Skeletal muscle satellite cell (primary cell): ENCODE results near the gene AKAP17A. TPM values are rescaled to one million over a fixed set of nuclear protein-coding genes. Genes with fewer than 3 reads are reported as not detected.
"Not testable (repeated sequence)": the region's sequence is repeated elsewhere in the genome, so short reads cannot be mapped to it uniquely, and the experiment has no call there.

Experiments
- H3K27me3 ChIP-seq: 2 replicates; pipeline ENCODE4 v1.7.0; 2013; ENCODE audit warnings: low read length; ENCODE audit not compliant: control insufficient read depth, insufficient read depth
- H3K36me3 ChIP-seq: 2 replicates; pipeline ENCODE4 v1.7.0; 2013; ENCODE audit warnings: mild to moderate bottlenecking, control low read depth, low read length; ENCODE audit not compliant: insufficient read depth
- H3K4me1 ChIP-seq: 2 replicates; pipeline ENCODE4 v1.7.0; 2013; ENCODE audit warnings: low read length; ENCODE audit not compliant: control insufficient read depth, insufficient read depth
- H3K4me2 ChIP-seq: 2 replicates; pipeline ENCODE4 v1.7.0; 2013; ENCODE audit warnings: mild to moderate bottlenecking, low read length
- H3K4me3 ChIP-seq: 2 replicates; pipeline ENCODE4 v1.7.0; 2013; ENCODE audit warnings: low read length
- H3K9ac ChIP-seq: 2 replicates; pipeline ENCODE4 v1.7.0; 2013; ENCODE audit warnings: mild to moderate bottlenecking, low read depth, low read length, moderate library complexity
- H3K9me3 ChIP-seq: replicated peaks from 2 replicates; pipeline ENCODE4 v1.7.0; 2013; ENCODE audit warnings: mild to moderate bottlenecking, control low read depth, low read length
- total RNA-seq: library from RNA; depleted of rRNA; stranded (reverse); fragments of >200 nt; gene quantifications from 2 replicates; pipeline ENCODE4 v1.2.3, GENCODE V29; 2012; rRNA removed

Gene AKAP17A, protein sequence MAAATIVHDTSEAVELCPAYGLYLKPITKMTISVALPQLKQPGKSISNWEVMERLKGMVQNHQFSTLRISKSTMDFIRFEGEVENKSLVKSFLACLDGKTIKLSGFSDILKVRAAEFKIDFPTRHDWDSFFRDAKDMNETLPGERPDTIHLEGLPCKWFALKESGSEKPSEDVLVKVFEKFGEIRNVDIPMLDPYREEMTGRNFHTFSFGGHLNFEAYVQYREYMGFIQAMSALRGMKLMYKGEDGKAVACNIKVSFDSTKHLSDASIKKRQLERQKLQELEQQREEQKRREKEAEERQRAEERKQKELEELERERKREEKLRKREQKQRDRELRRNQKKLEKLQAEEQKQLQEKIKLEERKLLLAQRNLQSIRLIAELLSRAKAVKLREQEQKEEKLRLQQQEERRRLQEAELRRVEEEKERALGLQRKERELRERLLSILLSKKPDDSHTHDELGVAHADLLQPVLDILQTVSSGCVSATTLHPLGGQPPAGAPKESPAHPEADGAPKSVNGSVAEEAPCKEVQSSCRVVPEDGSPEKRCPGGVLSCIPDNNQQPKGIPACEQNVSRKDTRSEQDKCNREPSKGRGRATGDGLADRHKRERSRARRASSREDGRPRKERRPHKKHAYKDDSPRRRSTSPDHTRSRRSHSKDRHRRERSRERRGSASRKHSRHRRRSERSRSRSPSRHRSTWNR
- total RNA-seq, result 19.7 and 22.8 TPM in 2 replicates

DNA sequence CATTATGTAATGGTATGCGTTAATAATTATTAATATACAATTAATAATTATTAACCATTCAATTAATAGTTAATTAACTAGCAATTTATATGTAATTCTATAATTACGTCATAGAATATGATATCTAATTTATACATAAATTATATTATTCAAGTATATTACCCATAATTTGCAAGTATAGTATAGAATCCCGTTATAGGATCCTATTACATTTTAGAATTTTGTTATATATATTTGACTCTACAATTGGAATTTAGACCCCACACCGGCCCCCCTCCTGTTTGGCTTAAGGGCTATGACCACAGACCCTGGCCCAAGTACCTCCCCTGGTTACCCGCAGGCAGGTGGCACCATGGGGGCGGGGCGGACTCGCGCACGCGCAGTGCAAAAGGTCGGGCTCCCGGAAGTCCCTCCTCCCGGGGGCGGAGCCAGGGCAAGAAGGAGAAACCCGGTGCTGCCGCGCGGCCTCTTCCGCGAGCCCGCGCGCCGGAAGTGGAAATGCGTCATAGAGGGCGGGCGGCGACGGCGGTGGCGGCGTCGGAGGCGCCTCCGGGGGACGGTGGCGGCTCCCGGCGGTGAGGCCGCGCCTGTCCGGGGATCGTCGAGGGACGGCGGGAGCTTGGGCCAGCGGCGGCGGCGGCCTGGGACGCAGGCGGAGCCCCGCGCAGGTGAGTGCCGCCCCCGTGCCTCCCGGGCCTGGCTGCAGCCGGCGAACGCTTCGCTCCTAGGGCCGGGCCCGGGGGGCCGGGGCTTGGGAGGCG, at the start of gene AKAP17A:
TSS of gene AKAP17A (plus strand) at position 503 of the 761 bp plus-strand sequence. CDS start 1,859 bp downstream, outside the sequence.
- no peaks in the 10 kb centered on the region for H3K27me3 ChIP-seq
- H3K4me2 ChIP-seq, result peak within 1 kb of the TSS; percentile 95
- peaks cover 6% of the 10 kb centered on the region for H3K4me1 ChIP-seq
- H3K36me3 ChIP-seq, result peaks cover 25% of the 10 kb centered on the region
- H3K4me3 ChIP-seq, result peak within 1 kb of the TSS; percentile 80
- peak within 1 kb of the TSS; percentile 95 for H3K9ac ChIP-seq
- no peaks in the 10 kb centered on the region for H3K9me3 ChIP-seq

DNA sequence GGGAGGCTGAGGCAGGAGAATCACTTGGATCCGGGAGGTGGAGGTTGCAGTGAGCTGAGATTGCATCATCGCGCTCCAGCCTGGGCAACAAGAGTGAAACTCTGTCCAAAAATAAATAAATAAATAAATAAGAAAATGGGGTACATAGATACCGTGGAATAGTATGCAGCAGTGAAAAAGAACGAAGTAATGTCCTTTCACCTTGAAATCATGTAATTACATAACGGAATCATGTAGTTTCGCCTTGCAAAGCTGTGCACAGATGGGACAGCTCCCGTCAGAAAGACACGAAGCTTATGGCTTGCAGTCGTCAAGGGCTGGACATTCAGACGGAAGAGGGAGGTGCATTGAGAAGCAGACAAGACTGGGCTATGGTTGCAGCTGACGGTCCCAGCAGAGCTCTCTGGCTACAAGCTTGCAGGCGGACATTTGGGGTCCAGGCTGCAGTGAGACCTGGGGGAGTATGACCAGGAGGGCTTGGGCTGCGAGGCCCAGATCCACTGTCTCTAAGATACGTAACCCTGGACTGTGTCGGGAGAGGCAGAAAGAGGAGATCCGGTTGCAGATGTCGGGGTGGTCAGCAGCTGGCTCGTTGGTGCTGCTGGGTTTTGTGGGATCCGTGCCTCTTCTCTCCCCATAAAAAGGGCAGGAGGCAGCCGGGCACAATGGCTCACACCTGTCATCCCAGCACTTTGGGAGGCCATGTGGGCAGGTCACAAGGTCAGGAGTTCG, 48.2 kb upstream of the AKAP17A start:
- Histone ChIP-seq H3K36me3 (no peaks in the 10 kb centered on the region), H3K27me3 (no peaks in the 10 kb centered on the region), H3K4me2 (no peak overlapping the region), H3K4me3 (no peak overlapping the region), H3K4me1 (no peaks in the 10 kb centered on the region), H3K9ac (no peak overlapping the region), H3K9me3 (no peaks in the 10 kb centered on the region)

DNA sequence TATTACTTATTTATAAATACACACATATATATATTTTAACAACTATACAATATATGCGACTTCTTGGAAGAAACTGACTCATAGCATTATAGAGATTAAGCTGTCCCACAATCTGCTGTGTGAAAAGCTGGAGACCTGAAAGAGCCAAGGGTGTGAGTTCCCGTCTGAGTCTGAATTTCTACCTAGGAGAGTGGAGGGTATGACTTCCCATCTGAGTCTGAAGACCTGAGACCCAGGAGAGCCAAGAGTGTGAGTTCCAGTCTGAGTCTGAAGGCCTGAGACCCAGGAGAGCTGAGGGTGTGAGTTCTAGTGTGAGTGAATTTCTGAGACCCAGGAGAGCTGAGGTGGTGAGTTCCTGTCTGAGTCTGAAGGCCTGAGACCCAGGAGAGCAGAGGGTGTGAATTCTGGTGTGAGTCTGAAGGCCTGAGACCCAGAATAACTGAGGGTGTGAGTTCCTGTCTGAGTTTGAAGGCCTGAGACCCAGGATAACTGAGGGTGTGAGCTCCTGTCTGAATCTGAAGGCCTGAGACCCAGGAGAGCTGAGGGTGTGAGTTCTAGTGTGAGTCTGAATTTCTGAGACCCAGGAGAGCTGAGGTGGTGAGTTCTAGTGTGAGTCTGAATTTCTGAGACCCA, 45.5 kb upstream of the AKAP17A start:
- no peaks in the 10 kb centered on the region for H3K4me1 ChIP-seq
- no peak overlapping the region for H3K4me3 ChIP-seq
- H3K27me3 ChIP-seq, result no peaks in the 10 kb centered on the region
- no peaks in the 10 kb centered on the region for H3K9me3 ChIP-seq
- H3K9ac ChIP-seq, result no peak overlapping the region
- H3K4me2 ChIP-seq, result no peak overlapping the region
- no peaks in the 10 kb centered on the region for H3K36me3 ChIP-seq

DNA sequence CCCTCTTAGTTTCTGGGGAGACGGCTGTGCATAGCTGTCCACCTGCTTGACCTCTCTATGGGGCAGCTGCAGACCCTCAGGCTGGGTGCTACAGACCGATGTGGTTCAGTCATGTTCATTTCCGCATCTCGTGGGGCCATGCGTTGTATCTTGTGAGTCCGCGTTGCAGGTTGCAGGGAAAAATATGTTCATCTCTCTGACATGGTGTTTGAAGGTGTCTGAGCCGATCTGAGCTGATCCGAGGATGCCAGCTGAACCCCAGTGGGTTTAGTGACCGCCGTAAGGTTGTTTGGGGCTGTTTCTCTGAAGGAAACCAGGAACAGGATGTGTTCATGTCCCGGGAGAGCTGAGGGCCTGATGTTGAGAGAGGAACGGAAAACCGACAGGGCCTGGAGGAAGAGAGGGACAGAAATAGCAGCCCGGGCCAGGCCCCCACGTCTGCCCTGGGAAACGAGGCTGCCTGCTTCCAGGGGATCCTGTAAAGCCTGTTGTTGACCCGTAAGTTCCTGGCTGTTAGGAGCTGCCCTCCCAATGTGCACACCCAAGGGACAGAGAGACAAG, 44.6 kb upstream of the AKAP17A start:
- Histone ChIP-seq H3K4me1 (no peaks in the 10 kb centered on the region), H3K27me3 (no peaks in the 10 kb centered on the region), H3K9me3 (no peaks in the 10 kb centered on the region), H3K4me2 (no peak overlapping the region), H3K4me3 (no peak overlapping the region), H3K36me3 (no peaks in the 10 kb centered on the region), H3K9ac (no peak overlapping the region)

DNA sequence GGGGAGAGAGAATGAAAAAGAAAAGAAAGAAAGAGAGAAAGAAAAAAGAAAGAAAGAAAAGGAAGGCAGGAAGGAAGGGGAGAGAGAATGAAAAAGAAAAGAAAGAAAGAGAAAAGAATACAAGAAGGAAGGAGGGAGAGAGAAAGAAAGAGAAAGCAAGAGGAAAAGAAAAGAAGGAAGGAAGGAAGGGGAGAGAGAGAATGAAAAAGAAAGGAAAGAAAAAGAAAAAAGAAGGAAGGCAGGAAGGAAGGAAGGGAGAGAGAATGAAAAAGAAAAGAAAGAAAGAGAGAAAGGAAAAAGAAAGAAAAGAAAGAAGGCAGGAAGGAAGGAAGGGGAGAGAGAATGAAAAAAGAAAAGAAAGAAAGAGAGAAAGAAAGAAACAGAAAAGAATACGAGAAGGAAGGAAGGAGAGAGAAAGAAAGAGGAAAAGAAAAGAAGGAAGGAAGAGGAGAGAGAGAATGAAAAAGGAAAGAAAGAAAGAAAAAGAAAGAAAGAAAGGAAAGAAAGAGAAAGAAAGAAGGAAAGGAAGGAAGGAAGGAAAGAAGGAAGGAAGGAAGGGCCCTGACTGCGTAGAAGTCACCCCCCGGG, 39.4 kb upstream of the AKAP17A start:
- no peak overlapping the region for H3K9ac ChIP-seq
- H3K27me3 ChIP-seq, result no peaks in the 10 kb centered on the region
- H3K9me3 ChIP-seq, result no peaks in the 10 kb centered on the region
- H3K4me2 ChIP-seq, result no peak overlapping the region
- H3K36me3 ChIP-seq, result no peaks in the 10 kb centered on the region
- no peaks in the 10 kb centered on the region for H3K4me1 ChIP-seq
- no peak overlapping the region for H3K4me3 ChIP-seq

DNA sequence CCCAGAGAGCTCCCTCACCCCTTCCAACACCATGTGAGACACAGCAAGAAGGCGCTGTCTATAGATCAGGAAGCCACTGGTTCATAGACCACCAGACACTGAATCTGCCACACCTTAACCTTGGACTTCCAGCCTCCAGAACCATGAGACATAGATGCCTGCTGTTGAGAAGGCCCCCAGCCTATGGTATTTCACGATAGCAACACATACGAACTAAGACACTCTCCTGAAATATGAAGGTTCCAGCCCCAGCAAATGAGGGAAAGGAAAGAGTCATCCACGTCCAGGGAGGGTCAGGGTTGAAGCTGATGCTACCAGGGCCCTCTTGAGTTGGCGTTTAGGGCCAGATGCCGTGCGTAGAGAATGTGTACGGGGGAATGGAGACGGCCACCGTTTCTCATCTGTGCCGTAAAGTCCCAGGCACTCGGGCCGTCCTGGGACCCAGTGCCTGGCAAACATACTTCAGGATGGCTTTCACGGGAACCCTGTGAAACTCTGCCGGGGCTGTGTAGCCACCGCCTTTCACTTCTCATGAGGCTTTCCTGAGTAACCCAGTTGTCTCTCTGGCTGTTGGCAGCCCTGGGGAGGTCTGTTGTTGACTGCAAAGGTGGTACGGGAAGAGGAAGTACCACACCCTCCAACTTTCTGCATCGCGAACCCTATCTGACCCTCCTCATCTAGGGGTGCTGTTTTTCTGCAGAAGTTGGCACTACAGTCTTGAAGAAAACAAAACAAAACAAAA, 36.8 kb upstream of the AKAP17A start:
- H3K36me3 ChIP-seq, result no peaks in the 10 kb centered on the region
- no peak overlapping the region for H3K9ac ChIP-seq
- no peaks in the 10 kb centered on the region for H3K27me3 ChIP-seq
- H3K9me3 ChIP-seq, result no peaks in the 10 kb centered on the region
- H3K4me3 ChIP-seq, result no peak overlapping the region
- H3K4me2 ChIP-seq, result no peak overlapping the region
- H3K4me1 ChIP-seq, result no peaks in the 10 kb centered on the region

DNA sequence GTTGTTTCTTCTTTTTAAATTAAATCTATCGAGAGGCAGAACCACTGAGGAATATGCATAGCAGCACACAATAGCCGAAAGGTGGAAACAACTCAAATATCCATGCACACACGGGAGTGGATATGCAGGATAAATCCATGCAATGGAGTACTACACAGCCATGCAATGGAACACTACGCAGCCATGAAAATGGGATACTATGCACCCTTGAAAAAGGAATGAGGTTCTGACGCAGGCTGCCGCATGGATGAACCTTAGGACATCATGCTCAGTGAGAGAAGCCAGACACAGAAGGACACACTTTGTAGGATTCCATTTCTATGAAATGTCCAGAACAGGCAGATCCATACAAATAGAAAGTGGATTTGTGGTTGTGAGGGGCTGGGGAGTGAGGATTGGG, 36.0 kb upstream of the AKAP17A start:
- H3K27me3 ChIP-seq, result no peaks in the 10 kb centered on the region
- no peaks in the 10 kb centered on the region for H3K9me3 ChIP-seq
- H3K4me1 ChIP-seq, result no peaks in the 10 kb centered on the region
- no peak overlapping the region for H3K4me3 ChIP-seq
- no peaks in the 10 kb centered on the region for H3K36me3 ChIP-seq
- H3K9ac ChIP-seq, result no peak overlapping the region
- H3K4me2 ChIP-seq, result no peak overlapping the region

DNA sequence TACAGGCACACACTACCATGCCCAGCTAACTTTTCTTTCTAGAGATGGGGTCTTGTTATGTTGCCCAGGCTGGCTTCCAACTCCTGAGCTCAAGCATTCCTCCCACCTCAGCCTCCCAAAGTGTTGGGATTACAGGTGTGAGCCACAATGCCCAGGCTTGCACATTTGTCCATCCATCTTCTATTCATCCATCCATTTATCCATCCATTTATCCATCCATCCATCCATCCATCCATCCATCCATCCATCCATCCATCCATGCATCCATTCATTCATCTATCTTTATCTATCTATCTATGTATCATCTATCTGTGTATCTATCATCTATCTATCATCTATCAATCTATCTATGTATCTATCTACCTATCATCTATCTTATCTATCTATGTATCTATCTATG, 34.0 kb upstream of the AKAP17A start:
- H3K4me1 ChIP-seq, H3K9ac ChIP-seq, H3K4me3 ChIP-seq, H3K36me3 ChIP-seq, H3K27me3 ChIP-seq, H3K9me3 ChIP-seq, H3K4me2 ChIP-seq: not testable (repeated sequence)

DNA sequence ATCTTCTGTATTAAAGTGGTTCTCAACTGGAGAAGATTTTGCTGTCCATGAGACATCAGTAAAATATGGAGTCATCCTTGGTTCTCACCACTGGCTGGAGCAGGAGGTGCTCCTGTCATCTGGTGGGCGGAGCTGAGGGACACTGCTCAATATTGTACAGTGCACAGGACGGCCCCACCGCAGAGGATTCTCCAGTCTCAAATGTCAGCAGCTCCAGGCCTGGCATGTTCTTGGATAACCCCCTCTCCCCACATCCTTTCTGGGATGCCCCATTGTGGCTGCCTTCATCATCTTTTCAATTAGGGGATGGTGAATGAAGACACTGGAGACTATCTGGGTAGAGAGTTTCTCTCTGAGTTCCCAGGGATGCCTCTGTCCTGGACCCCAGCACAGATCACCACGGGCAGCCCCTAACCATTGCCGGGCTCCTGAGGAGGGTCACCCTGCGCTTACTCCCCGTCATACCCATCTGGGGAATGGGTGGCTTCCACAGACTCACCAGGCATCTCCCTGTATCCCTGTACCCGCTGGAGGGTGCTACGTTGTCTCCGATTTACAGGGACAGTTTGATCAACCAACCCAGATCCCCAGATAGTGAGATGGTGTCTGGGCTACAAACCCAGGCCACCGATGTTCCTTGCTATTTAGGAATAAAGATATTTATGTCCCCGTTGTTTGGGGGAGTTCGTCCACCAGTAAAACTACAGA, 32.5 kb upstream of the AKAP17A start:
- Histone ChIP-seq H3K4me1 (no peaks in the 10 kb centered on the region), H3K9me3 (no peaks in the 10 kb centered on the region), H3K4me2 (no peak overlapping the region), H3K9ac (no peak overlapping the region), H3K36me3 (no peaks in the 10 kb centered on the region), H3K4me3 (no peak overlapping the region), H3K27me3 (no peaks in the 10 kb centered on the region)
